Testis (tissue), 2 donors: Measurements from ENCODE around the gene FTMT.

Experiments used
- CTCF ChIP-seq, 3 experiments: fragments of 450-650 bp in 2 of 3; fragments of 200-600 bp in 1 of 3; sonication (generic) in 1 of 3; IDR thresholded peaks; one replicate each; pipeline ENCODE4 v1.5.1; 2016 to 2019; ENCODE audit warnings: antibody characterized with exemption in 3 of 3, mild to moderate bottlenecking in 2 of 3, moderate library complexity in 1 of 3
- POLR2A ChIP-seq: fragments of 450-650 bp; IDR thresholded peaks from one replicate; pipeline ENCODE4 v1.6.1; 2017; ENCODE audit warnings: antibody characterized with exemption, mild to moderate bottlenecking, moderate library complexity

GRCh38 chr5:121885630-121886029, 33.9 kb downstream of the FTMT start:
- TF ChIP-seq POLR2A: no peak
- TF ChIP-seq CTCF (IDR thresholded peaks at IDR 0.05): no peak
